ENCODE results near the gene PRAF2.

The PRAF2 gene

DNA sequence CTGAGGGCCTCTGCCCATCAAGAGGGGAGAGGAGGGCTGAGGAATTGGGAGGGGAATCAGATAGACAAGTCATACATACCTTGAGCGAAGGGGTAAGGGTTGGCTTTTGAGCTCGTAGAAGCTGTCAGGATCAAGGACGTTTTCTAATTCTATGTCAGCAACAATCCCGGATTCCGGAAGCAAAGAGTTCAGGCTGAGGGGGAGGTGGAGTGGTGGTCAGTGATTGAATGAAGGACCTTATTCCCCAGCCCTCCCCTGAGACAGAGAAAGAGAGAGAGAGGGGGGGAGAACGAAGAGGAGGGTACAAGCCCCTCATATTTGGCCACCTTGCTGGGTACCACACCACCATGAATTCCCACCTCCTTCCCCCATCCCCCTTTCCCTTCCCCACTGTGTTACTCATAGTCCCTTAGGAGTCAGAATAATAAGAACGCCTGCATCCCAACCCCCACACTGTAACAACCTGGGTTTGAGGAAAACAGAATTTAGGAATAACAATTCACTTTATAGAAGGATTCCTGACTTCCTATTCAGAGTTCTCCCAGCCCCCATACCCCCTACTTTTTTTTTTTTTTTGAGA is 33.3 kb downstream of the PRAF2 start:
- TF ChIP-seq, protein P1, sequence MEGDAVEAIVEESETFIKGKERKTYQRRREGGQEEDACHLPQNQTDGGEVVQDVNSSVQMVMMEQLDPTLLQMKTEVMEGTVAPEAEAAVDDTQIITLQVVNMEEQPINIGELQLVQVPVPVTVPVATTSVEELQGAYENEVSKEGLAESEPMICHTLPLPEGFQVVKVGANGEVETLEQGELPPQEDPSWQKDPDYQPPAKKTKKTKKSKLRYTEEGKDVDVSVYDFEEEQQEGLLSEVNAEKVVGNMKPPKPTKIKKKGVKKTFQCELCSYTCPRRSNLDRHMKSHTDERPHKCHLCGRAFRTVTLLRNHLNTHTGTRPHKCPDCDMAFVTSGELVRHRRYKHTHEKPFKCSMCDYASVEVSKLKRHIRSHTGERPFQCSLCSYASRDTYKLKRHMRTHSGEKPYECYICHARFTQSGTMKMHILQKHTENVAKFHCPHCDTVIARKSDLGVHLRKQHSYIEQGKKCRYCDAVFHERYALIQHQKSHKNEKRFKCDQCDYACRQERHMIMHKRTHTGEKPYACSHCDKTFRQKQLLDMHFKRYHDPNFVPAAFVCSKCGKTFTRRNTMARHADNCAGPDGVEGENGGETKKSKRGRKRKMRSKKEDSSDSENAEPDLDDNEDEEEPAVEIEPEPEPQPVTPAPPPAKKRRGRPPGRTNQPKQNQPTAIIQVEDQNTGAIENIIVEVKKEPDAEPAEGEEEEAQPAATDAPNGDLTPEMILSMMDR (IDR thresholded peaks at IDR 0.05; ENCODE audit: insufficient read depth, low read length) = no peak
- TF ChIP-seq POLR2AphosphoS5 (IDR thresholded peaks at IDR 0.05; ENCODE audit: low read depth) (no peak), GABPA (IDR thresholded peaks at IDR 0.05; ENCODE audit: low read depth) (no peak), SPI1 (IDR thresholded peaks at IDR 0.05; ENCODE audit: borderline replicate concordance, low read depth) (no peak)
- TF ChIP-seq, protein P2, sequence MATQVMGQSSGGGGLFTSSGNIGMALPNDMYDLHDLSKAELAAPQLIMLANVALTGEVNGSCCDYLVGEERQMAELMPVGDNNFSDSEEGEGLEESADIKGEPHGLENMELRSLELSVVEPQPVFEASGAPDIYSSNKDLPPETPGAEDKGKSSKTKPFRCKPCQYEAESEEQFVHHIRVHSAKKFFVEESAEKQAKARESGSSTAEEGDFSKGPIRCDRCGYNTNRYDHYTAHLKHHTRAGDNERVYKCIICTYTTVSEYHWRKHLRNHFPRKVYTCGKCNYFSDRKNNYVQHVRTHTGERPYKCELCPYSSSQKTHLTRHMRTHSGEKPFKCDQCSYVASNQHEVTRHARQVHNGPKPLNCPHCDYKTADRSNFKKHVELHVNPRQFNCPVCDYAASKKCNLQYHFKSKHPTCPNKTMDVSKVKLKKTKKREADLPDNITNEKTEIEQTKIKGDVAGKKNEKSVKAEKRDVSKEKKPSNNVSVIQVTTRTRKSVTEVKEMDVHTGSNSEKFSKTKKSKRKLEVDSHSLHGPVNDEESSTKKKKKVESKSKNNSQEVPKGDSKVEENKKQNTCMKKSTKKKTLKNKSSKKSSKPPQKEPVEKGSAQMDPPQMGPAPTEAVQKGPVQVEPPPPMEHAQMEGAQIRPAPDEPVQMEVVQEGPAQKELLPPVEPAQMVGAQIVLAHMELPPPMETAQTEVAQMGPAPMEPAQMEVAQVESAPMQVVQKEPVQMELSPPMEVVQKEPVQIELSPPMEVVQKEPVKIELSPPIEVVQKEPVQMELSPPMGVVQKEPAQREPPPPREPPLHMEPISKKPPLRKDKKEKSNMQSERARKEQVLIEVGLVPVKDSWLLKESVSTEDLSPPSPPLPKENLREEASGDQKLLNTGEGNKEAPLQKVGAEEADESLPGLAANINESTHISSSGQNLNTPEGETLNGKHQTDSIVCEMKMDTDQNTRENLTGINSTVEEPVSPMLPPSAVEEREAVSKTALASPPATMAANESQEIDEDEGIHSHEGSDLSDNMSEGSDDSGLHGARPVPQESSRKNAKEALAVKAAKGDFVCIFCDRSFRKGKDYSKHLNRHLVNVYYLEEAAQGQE (IDR thresholded peaks at IDR 0.05; ENCODE audit: insufficient replicate concordance, low read depth) = no peak
- Histone ChIP-seq H3K4me3 (replicated peaks; ENCODE audit: insufficient read depth, low read length) (no peak overlapping the region), H3K27me3 (ENCODE audit: insufficient read depth, poor library complexity, severe bottlenecking) (no peaks in the 10 kb centered on the region), H3K27ac (replicated peaks) (peak overlapping the region; percentile 45)
- no peak for DNase-seq (ENCODE audit: low read depth in 1 of 2, low spot score in 1 of 2)

DNA sequence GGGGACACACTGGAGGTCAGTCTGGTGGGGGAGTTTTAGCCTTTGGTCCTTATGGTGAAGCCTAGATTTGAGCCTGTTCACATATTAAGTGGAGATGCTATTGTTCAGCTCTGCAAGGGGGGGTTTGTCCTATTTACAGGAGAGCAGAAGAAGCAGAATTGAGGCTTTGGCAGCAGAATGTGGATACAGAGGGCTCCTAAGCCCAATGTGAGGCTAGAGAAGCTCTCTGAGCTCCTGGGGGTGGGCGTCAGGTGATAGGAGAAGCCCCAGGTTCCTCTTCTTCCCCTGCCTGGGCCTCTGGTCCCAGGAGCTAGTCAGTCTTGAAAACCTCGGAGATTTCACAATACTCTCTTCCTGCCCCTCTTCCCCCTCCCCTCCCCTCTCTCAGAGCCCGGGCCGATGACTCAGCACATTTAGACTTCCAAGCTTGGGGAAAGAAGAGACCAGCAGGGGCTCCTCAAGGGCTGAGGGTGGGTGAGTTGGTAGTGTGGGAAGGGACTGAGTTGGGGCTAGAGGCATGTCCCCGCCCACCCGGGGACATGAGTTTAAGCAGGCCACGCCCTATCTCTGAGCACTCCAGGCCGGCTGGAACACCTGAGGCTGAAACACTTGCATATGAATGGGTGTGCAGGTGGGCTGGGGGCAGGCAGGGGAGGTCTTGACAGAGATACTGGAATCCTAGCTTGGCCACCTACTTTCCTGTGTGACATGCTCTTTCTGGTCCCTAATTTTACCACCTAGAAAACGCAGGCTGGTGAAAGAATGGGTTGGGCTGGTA is 34.0 kb downstream of the PRAF2 start:
- Histone ChIP-seq H3K4me3 (replicated peaks; ENCODE audit: insufficient read depth, low read length) (no peak overlapping the region), H3K27ac (replicated peaks) (peak overlapping the region; percentile 45), H3K27me3 (ENCODE audit: insufficient read depth, poor library complexity, severe bottlenecking) (no peaks in the 10 kb centered on the region)
- DNase-seq (ENCODE audit: low read depth in 1 of 2, low spot score in 1 of 2) = peak; percentile 91 to 92
- TF ChIP-seq, protein P2 (IDR thresholded peaks at IDR 0.05; ENCODE audit: insufficient replicate concordance, low read depth) = no peak
- peak; percentile 20; the same call in 1 of the 2 replicates for TF ChIP-seq SPI1 (IDR thresholded peaks at IDR 0.05; ENCODE audit: borderline replicate concordance, low read depth)

DNA sequence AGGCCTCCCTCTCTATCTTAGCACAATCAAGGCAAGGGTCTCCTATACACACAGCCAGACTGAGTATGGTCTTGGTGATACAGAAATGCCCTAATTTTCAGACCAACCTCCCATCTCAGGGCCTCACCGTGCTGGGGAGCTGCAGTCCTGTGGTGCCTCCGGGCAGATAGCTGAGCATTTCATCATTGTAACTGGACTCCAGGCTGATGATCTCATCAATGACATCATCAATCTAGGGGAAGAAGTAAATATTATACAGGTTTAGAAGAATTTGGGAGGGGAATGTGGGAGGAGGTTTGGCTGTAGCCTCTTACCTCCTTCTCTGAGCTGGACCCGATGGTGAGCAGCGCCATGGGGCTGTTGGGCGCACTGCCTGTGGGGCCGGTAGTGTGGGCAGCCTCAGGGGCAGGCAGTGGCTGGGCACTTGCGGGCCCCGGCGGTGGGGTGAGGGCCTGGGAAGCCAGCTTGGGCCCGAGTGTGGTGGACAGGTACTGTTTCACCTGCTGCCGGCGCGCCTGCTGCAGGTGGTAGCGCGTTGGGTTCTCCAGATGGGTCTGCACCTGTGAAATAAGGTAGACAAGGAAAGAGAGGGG is 35.8 kb downstream of the PRAF2 start:
- H3K27ac ChIP-seq (replicated peaks) = no peak overlapping the region
- TF ChIP-seq, protein P1 (IDR thresholded peaks at IDR 0.05; ENCODE audit: insufficient read depth, low read length) = no peak
- TF ChIP-seq, protein P2 (IDR thresholded peaks at IDR 0.05; ENCODE audit: insufficient replicate concordance, low read depth) = no peak
- DNase-seq (ENCODE audit: low read depth in 1 of 2, low spot score in 1 of 2) = no peak
- H3K4me3 ChIP-seq (replicated peaks; ENCODE audit: insufficient read depth, low read length) = no peak overlapping the region
- H3K27me3 ChIP-seq (ENCODE audit: insufficient read depth, poor library complexity, severe bottlenecking) = no peaks in the 10 kb centered on the region

Measured in HL-60 (cell line).